HG03571 (cell line): ENCODE data around the gene RABGAP1L.
"Not testable (repeated sequence)": the region's sequence is repeated elsewhere in the genome, so short reads cannot be mapped to it uniquely, and the experiment has no call there.

Experiments
- ATAC-seq: cut with Tn5 transposase; IDR thresholded peaks from one replicate; pipeline ENCODE4 v1.9.1; 2021; ENCODE audit not compliant: unreplicated experiment

RABGAP1L gene

GRCh38 chr1:174358344-174358743 is 199.0 kb downstream of the RABGAP1L start:
- ATAC-seq = no peak

GRCh38 chr1:174358786-174359453 is 199.6 kb downstream of the RABGAP1L start:
- no peak for ATAC-seq

GRCh38 chr1:174359454-174359805 is 200.1 kb downstream of the RABGAP1L start:
- ATAC-seq = no peak

GRCh38 chr1:174364996-174365736 is 205.8 kb downstream of the RABGAP1L start:
- no peak for ATAC-seq

GRCh38 chr1:174366946-174367345 is 207.6 kb downstream of the RABGAP1L start:
- no peak for ATAC-seq

- no peak for ATAC-seq
Observed at GRCh38 chr1:174367892-174368291, 208.6 kb downstream of the RABGAP1L start.

- ATAC-seq = no peak
Observed at GRCh38 chr1:174376030-174376429, 216.7 kb downstream of the RABGAP1L start.

GRCh38 chr1:174391716-174392115 is 232.4 kb downstream of the RABGAP1L start:
- ATAC-seq = no peak

GRCh38 chr1:174393885-174394284 is 234.6 kb downstream of the RABGAP1L start:
- ATAC-seq = no peak

- no peak for ATAC-seq
Observed at GRCh38 chr1:174397261-174397660, 237.9 kb downstream of the RABGAP1L start.

- no peak for ATAC-seq
Observed at GRCh38 chr1:174398246-174398645, 238.9 kb downstream of the RABGAP1L start.

GRCh38 chr1:174399211-174399610 is 239.9 kb downstream of the RABGAP1L start:
- ATAC-seq = no peak

- ATAC-seq = no peak
Observed at GRCh38 chr1:174401075-174401474, 241.8 kb downstream of the RABGAP1L start.

- no peak for ATAC-seq
Observed at GRCh38 chr1:174405219-174405618, 245.9 kb downstream of the RABGAP1L start.

GRCh38 chr1:174406421-174406820 is 247.1 kb downstream of the RABGAP1L start:
- no peak for ATAC-seq

GRCh38 chr1:174407665-174408064 is 248.3 kb downstream of the RABGAP1L start:
- no peak for ATAC-seq

GRCh38 chr1:174408146-174408545 is 248.8 kb downstream of the RABGAP1L start:
- no peak for ATAC-seq

GRCh38 chr1:174409801-174410200 is 250.5 kb downstream of the RABGAP1L start:
- ATAC-seq = not testable (repeated sequence)

- no peak for ATAC-seq
Observed at GRCh38 chr1:174413632-174414031, 254.3 kb downstream of the RABGAP1L start.

GRCh38 chr1:174414203-174414602 is 254.9 kb downstream of the RABGAP1L start:
- no peak for ATAC-seq

- ATAC-seq = no peak
Observed at GRCh38 chr1:174415506-174415905, 256.2 kb downstream of the RABGAP1L start.

GRCh38 chr1:174417921-174418320 is 258.6 kb downstream of the RABGAP1L start:
- ATAC-seq = no peak

GRCh38 chr1:174425121-174425520 is 265.8 kb downstream of the RABGAP1L start:
- no peak for ATAC-seq
